ENCODE measurements around the gene SSR3. TPM values are rescaled to one million over a fixed set of nuclear protein-coding genes. Genes with fewer than 3 reads are reported as not detected.

Gene SSR3
- total RNA-seq, 1 donor from 2014 or later = 245 TPM

- Histone ChIP-seq H3K36me3 (ENCODE audit: control insufficient read depth, insufficient read depth, low read length) (no peaks in the 10 kb centered on the region), H3K4me3 (ENCODE audit: low read depth, low read length) (no peak overlapping the region), H3K27me3 (ENCODE audit: control insufficient read depth, insufficient read depth, low read length) (no peaks in the 10 kb centered on the region)
- DNase-seq (ENCODE audit: low read depth) = no peak
- TF ChIP-seq CTCF (IDR thresholded peaks at IDR 0.05; ENCODE audit: insufficient read depth, low read length, severe bottlenecking) = no peak
- no peak for FAIRE-seq
Observed at GRCh38 chr3:156533205-156533604, 21.7 kb downstream of the SSR3 start.

- no peak for FAIRE-seq
- no peak for DNase-seq (ENCODE audit: low read depth)
- no peak for TF ChIP-seq CTCF (IDR thresholded peaks at IDR 0.05; ENCODE audit: insufficient read depth, low read length, severe bottlenecking)
- Histone ChIP-seq H3K27me3 (ENCODE audit: control insufficient read depth, insufficient read depth, low read length) (no peaks in the 10 kb centered on the region), H3K36me3 (ENCODE audit: control insufficient read depth, insufficient read depth, low read length) (no peaks in the 10 kb centered on the region), H3K4me3 (ENCODE audit: low read depth, low read length) (no peak overlapping the region)
Observed at GRCh38 chr3:156532730-156533129, 22.2 kb downstream of the SSR3 start.

- FAIRE-seq (no peak), DNase-seq (ENCODE audit: low read depth) (no peak)
- Histone ChIP-seq H3K4me3 (ENCODE audit: low read depth, low read length) (no peak overlapping the region), H3K27me3 (ENCODE audit: control insufficient read depth, insufficient read depth, low read length) (no peaks in the 10 kb centered on the region), H3K36me3 (ENCODE audit: control insufficient read depth, insufficient read depth, low read length) (no peaks in the 10 kb centered on the region)
- TF ChIP-seq CTCF (IDR thresholded peaks at IDR 0.05; ENCODE audit: insufficient read depth, low read length, severe bottlenecking) = no peak
Observed at GRCh38 chr3:156530980-156531379, 23.9 kb downstream of the SSR3 start.

GRCh38 chr3:156527060-156527459 is 27.9 kb downstream of the SSR3 start:
- TF ChIP-seq CTCF (IDR thresholded peaks at IDR 0.05; ENCODE audit: insufficient read depth, low read length, severe bottlenecking) = no peak
- no peak for FAIRE-seq
- H3K4me3 ChIP-seq (ENCODE audit: low read depth, low read length) = no peak overlapping the region

GRCh38 chr3:156525808-156526207 is 29.1 kb downstream of the SSR3 start:
- FAIRE-seq (no peak), DNase-seq (ENCODE audit: low read depth) (peak; percentile 69)
- no peak for TF ChIP-seq CTCF (IDR thresholded peaks at IDR 0.05; ENCODE audit: insufficient read depth, low read length, severe bottlenecking)

More at GRCh38 chr3:156527060-156527459, 27.9 kb downstream of the SSR3 start:
- H3K27me3 ChIP-seq (ENCODE audit: control insufficient read depth, insufficient read depth, low read length) = no peaks in the 10 kb centered on the region
- DNase-seq (ENCODE audit: low read depth) = no peak
- H3K36me3 ChIP-seq (ENCODE audit: control insufficient read depth, insufficient read depth, low read length) = no peaks in the 10 kb centered on the region

GRCh38 chr3:156522673-156523072 is 32.2 kb downstream of the SSR3 start:
- FAIRE-seq = no peak
- Histone ChIP-seq H3K36me3 (ENCODE audit: control insufficient read depth, insufficient read depth, low read length) (no peaks in the 10 kb centered on the region), H3K27me3 (ENCODE audit: control insufficient read depth, insufficient read depth, low read length) (no peaks in the 10 kb centered on the region), H3K4me3 (ENCODE audit: low read depth, low read length) (no peak overlapping the region)
- no peak for TF ChIP-seq CTCF (IDR thresholded peaks at IDR 0.05; ENCODE audit: insufficient read depth, low read length, severe bottlenecking)
- DNase-seq (ENCODE audit: low read depth) = no peak

More at GRCh38 chr3:156525808-156526207, 29.1 kb downstream of the SSR3 start:
- Histone ChIP-seq H3K27me3 (ENCODE audit: control insufficient read depth, insufficient read depth, low read length) (no peaks in the 10 kb centered on the region), H3K4me3 (ENCODE audit: low read depth, low read length) (no peak overlapping the region), H3K36me3 (ENCODE audit: control insufficient read depth, insufficient read depth, low read length) (no peaks in the 10 kb centered on the region)

All from bronchial epithelial cell (primary cell).